ENCODE results near the gene ALKBH8. TPM values are rescaled to one million over a fixed set of nuclear protein-coding genes. Genes with fewer than 3 reads are reported as not detected.

Gene ALKBH8
- total RNA-seq, 1 experiment from 2014 or later = 15.7 TPM

- ChIA-PET POLR2A (no interaction called here), CTCF (no interaction called here)
- no peaks in the 10 kb centered on the region for H3K4me1 ChIP-seq
- no peaks in the 10 kb centered on the region for H3K4me1 Mint-ChIP-seq (ENCODE audit: low read depth, unreplicated experiment)
- no peaks in the 10 kb centered on the region for H3K27me3 ChIP-seq (replicated peaks; ENCODE audit: control insufficient read depth, insufficient read depth, low read length)
- no peak overlapping the region for H3K4me3 Mint-ChIP-seq (ENCODE audit: unreplicated experiment)
- peaks cover 4% of the 10 kb centered on the region for H3K9me3 Mint-ChIP-seq (ENCODE audit: unreplicated experiment)
- H3K9me3 ChIP-seq = no peaks in the 10 kb centered on the region
- no peak for DNase-seq
- no peaks in the 10 kb centered on the region for H3K36me3 ChIP-seq (ENCODE audit: control insufficient read depth, insufficient read depth, low read length)
- H3K27me3 Mint-ChIP-seq (ENCODE audit: insufficient read depth, unreplicated experiment) = no peaks in the 10 kb centered on the region
- no TSS peak for BruUV-seq (replicated peaks)
- TF ChIP-seq CTCF (IDR thresholded peaks at IDR 0.05; ENCODE audit: insufficient read depth in 1 of 2, low read depth in 1 of 2, low read length in 1 of 2, severe bottlenecking in 1 of 2, unreplicated experiment in 1 of 2) = no peak
- intact Hi-C loops (cut with micrococcal nuclease; ENCODE audit: unreplicated experiment) = no loop called here
- H3K36me3 Mint-ChIP-seq (ENCODE audit: insufficient read depth, unreplicated experiment) = peaks cover 11% of the 10 kb centered on the region
- H3K4me3 ChIP-seq (ENCODE audit: low read depth, low read length) = no peak overlapping the region
- no peak overlapping the region for H3K27ac Mint-ChIP-seq (ENCODE audit: unreplicated experiment)
Observed at GRCh38 chr11:107508858-107509244, 56.7 kb downstream of the ALKBH8 start.

GRCh38 chr11:107508201-107508857 lies 57.2 kb downstream of the ALKBH8 start:
- no peak for DNase-seq
- no peaks in the 10 kb centered on the region for H3K4me1 ChIP-seq
- no peaks in the 10 kb centered on the region for H3K4me1 Mint-ChIP-seq (ENCODE audit: low read depth, unreplicated experiment)
- no TSS peak for BruUV-seq (replicated peaks)
- intact Hi-C loops (cut with micrococcal nuclease; ENCODE audit: unreplicated experiment) = no loop called here
- H3K36me3 ChIP-seq (ENCODE audit: control insufficient read depth, insufficient read depth, low read length) = no peaks in the 10 kb centered on the region
- no peak overlapping the region for H3K4me3 ChIP-seq (ENCODE audit: low read depth, low read length)
- no peaks in the 10 kb centered on the region for H3K9me3 ChIP-seq
- no peak overlapping the region for H3K4me3 Mint-ChIP-seq (ENCODE audit: unreplicated experiment)
- no peaks in the 10 kb centered on the region for H3K27me3 ChIP-seq (replicated peaks; ENCODE audit: control insufficient read depth, insufficient read depth, low read length)
- no peak overlapping the region for H3K27ac Mint-ChIP-seq (ENCODE audit: unreplicated experiment)
- peaks cover 9% of the 10 kb centered on the region for H3K9me3 Mint-ChIP-seq (ENCODE audit: unreplicated experiment)
- TF ChIP-seq CTCF (IDR thresholded peaks at IDR 0.05; ENCODE audit: insufficient read depth in 1 of 2, low read depth in 1 of 2, low read length in 1 of 2, severe bottlenecking in 1 of 2, unreplicated experiment in 1 of 2) = no peak
- H3K27me3 Mint-ChIP-seq (ENCODE audit: insufficient read depth, unreplicated experiment) = no peaks in the 10 kb centered on the region
- CTCF ChIA-PET = interaction anchor here (0.6 kb wide), 1 partner anchor 96 kb away, joined by 5 read pairs; no protein-coding TSS in a partner anchor
- peaks cover 13% of the 10 kb centered on the region for H3K36me3 Mint-ChIP-seq (ENCODE audit: insufficient read depth, unreplicated experiment)
- POLR2A ChIA-PET = no interaction called here

GRCh38 chr11:107505647-107506225 lies 59.8 kb downstream of the ALKBH8 start:
- TF ChIP-seq CTCF (IDR thresholded peaks at IDR 0.05; ENCODE audit: insufficient read depth in 1 of 2, low read depth in 1 of 2, low read length in 1 of 2, severe bottlenecking in 1 of 2, unreplicated experiment in 1 of 2) = no peak
- ChIA-PET CTCF (no interaction called here), POLR2A (no interaction called here)
- H3K4me3 ChIP-seq (ENCODE audit: low read depth, low read length) = no peak overlapping the region
- H3K36me3 ChIP-seq (ENCODE audit: control insufficient read depth, insufficient read depth, low read length) = no peaks in the 10 kb centered on the region
- H3K9me3 ChIP-seq = peaks cover 10% of the 10 kb centered on the region
- Mint-ChIP-seq H3K36me3 (ENCODE audit: insufficient read depth, unreplicated experiment) (peaks cover 21% of the 10 kb centered on the region), H3K27ac (ENCODE audit: unreplicated experiment) (no peak overlapping the region), H3K4me3 (ENCODE audit: unreplicated experiment) (no peak overlapping the region), H3K4me1 (ENCODE audit: low read depth, unreplicated experiment) (no peaks in the 10 kb centered on the region), H3K27me3 (ENCODE audit: insufficient read depth, unreplicated experiment) (no peaks in the 10 kb centered on the region), H3K9me3 (ENCODE audit: unreplicated experiment) (peaks cover 35% of the 10 kb centered on the region)
- intact Hi-C loops (cut with micrococcal nuclease; ENCODE audit: unreplicated experiment) = no loop called here
- no peak for DNase-seq
- no peaks in the 10 kb centered on the region for H3K4me1 ChIP-seq
- H3K27me3 ChIP-seq (replicated peaks; ENCODE audit: control insufficient read depth, insufficient read depth, low read length) = no peaks in the 10 kb centered on the region
- no TSS peak for BruUV-seq (replicated peaks)

Measured in Caco-2 (cell line).